Esophagus squamous epithelium (tissue), 4 donors: ENCODE results near the gene NOP10.

Source experiments
- CTCF ChIP-seq, 6 experiments: fragments of 450-650 bp in 4 of 6; fragments of 200-600 bp in 2 of 6; sonication (generic) in 2 of 6; IDR thresholded peaks; one replicate each; pipeline ENCODE4 v1.5.1; 2016 to 2019; ENCODE audit warnings: antibody characterized with exemption in 6 of 6, mild to moderate bottlenecking in 4 of 6, moderate library complexity in 4 of 6
- POLR2A ChIP-seq, 4 donors: fragments of 450-650 bp; IDR thresholded peaks; one replicate each; pipeline ENCODE4 v1.6.1; 2017; ENCODE audit warnings: antibody characterized with exemption in 4 of 4, mild to moderate bottlenecking in 4 of 4, moderate library complexity in 3 of 4

DNA sequence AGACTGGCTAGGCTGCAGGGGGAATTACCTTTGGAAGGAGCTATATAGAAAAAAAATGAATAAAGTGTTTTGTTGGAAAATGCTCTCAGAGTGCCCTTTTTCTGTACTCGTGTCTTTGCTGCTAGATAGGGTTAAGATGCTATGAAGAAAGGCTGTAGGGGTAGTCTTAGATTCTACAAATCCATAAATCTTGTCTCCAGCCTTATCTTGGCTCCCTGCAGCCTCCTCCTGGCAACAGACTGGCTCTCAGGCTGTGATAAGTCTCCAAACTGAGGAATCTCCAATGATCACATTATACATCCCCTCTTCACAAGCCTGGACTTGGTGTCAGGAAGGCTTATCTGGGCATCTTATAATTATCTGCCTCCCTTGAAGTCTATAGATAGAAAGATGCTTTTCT is 14.7 kb upstream of the NOP10 start:
- TF ChIP-seq CTCF (IDR thresholded peaks at IDR 0.05) (no peak), POLR2A (IDR thresholded peaks at IDR 0.05) (no peak)
